Measurements from ENCODE around the gene DACH1.
"Not testable (repeated sequence)": the region's sequence is repeated elsewhere in the genome, so short reads cannot be mapped to it uniquely, and the experiment has no call there.

DACH1 gene

DNA sequence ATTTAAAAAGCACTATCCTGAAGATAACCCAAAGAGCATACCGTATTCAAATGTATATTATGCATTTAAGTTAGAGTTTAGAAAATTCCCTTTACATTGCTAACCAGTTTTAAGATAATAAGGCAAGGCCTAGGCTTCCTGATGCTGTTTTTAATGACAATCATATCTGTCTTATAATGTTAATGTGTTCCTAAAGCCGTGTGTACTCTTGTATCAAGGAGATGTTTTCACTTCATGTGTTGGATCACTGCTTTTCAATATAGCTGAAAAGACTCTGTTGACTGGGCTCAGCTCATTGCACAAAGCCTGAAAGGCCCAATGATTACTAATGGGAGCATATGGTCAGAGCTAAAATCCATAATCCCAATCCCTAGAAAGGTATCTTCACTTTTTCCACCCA is 81.6 kb downstream of the DACH1 start:
- no peak for DNase-seq (ENCODE audit: low read depth)
- H3K4me3 ChIP-seq (ENCODE audit: low read depth, low read length) = no peak overlapping the region
- TF ChIP-seq MYC (IDR thresholded peaks at IDR 0.05; ENCODE audit: low read depth, low read length) (no peak), POLR2A (IDR thresholded peaks at IDR 0.05; ENCODE audit: extremely low read depth, insufficient read length) (no peak)
- TF ChIP-seq, protein P1, sequence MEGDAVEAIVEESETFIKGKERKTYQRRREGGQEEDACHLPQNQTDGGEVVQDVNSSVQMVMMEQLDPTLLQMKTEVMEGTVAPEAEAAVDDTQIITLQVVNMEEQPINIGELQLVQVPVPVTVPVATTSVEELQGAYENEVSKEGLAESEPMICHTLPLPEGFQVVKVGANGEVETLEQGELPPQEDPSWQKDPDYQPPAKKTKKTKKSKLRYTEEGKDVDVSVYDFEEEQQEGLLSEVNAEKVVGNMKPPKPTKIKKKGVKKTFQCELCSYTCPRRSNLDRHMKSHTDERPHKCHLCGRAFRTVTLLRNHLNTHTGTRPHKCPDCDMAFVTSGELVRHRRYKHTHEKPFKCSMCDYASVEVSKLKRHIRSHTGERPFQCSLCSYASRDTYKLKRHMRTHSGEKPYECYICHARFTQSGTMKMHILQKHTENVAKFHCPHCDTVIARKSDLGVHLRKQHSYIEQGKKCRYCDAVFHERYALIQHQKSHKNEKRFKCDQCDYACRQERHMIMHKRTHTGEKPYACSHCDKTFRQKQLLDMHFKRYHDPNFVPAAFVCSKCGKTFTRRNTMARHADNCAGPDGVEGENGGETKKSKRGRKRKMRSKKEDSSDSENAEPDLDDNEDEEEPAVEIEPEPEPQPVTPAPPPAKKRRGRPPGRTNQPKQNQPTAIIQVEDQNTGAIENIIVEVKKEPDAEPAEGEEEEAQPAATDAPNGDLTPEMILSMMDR (IDR thresholded peaks at IDR 0.05; ENCODE audit: low read depth, low read length) = no peak
- TF ChIP-seq, protein P2, sequence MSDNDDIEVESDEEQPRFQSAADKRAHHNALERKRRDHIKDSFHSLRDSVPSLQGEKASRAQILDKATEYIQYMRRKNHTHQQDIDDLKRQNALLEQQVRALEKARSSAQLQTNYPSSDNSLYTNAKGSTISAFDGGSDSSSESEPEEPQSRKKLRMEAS (IDR thresholded peaks at IDR 0.05; ENCODE audit: low read depth, low read length) = no peak

DNA sequence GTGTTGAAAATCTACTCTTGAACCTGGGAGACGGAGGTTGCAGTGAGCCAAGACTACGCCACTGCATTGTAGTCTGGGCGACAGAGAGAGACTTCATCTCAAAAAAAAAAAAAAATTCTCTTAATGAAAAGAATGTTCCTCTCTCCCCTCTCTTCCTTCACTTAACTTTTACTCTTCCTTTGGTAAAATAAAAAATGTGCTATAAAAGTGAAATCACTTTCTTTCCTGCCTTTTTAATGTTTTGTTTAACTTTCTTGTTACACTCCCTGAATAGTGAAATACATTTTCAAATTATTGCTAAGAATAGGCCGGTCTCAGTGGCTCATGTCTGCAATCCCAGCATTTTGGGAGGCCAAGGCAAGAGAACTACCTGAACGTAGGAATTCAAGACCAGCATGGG is 86.5 kb downstream of the DACH1 start:
- no peak overlapping the region for H3K4me3 ChIP-seq (ENCODE audit: low read depth, low read length)
- DNase-seq (ENCODE audit: low read depth) = no peak
- no peak for TF ChIP-seq MYC (IDR thresholded peaks at IDR 0.05; ENCODE audit: low read depth, low read length)
- no peak for TF ChIP-seq POLR2A (IDR thresholded peaks at IDR 0.05; ENCODE audit: extremely low read depth, insufficient read length)
- TF ChIP-seq, protein P1 (IDR thresholded peaks at IDR 0.05; ENCODE audit: low read depth, low read length) = no peak
- TF ChIP-seq, protein P2 (IDR thresholded peaks at IDR 0.05; ENCODE audit: low read depth, low read length) = no peak

DNA sequence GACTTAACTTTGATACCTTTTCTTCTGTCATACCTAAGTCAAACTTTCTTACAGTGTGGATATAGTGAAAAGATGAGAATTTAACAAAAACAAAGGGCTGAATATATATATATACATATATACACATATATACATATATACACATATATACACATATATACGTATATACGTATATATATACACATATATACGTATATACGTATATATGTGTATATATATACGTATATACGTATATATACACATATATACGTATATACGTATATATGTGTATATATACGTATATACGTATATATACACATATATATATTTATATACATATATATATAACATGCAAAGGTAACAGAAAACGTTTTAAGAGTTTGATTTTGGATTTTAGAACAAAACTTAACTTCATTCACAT is 88.0 kb downstream of the DACH1 start:
- DNase-seq (ENCODE audit: low read depth); H3K4me3 ChIP-seq (ENCODE audit: low read depth, low read length): not testable (repeated sequence)

DNA sequence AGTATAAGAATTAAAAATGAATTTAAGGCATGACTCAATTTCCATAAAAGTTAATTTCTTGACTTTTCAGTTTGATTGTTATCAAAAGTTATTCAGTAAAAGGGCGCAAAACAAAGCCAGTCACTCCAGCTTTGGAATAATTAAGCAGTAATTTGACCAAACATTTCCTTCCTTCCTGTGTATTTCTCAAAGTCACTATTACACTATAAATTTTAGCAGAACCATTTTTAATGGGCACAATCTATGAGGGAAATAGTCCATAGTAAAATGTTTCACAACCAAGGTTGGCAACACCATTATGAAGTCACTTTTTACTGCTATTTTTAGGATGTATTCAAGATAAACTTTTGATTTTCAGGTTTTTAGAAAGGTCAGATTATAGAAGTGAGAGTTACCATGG is 91.0 kb downstream of the DACH1 start:
- TF ChIP-seq POLR2A (IDR thresholded peaks at IDR 0.05; ENCODE audit: extremely low read depth, insufficient read length) (no peak), MYC (IDR thresholded peaks at IDR 0.05; ENCODE audit: low read depth, low read length) (no peak)
- TF ChIP-seq, protein P1 (IDR thresholded peaks at IDR 0.05; ENCODE audit: low read depth, low read length) = no peak
- TF ChIP-seq, protein P2 (IDR thresholded peaks at IDR 0.05; ENCODE audit: low read depth, low read length) = no peak
- H3K4me3 ChIP-seq (ENCODE audit: low read depth, low read length) = no peak overlapping the region
- DNase-seq (ENCODE audit: low read depth) = no peak

DNA sequence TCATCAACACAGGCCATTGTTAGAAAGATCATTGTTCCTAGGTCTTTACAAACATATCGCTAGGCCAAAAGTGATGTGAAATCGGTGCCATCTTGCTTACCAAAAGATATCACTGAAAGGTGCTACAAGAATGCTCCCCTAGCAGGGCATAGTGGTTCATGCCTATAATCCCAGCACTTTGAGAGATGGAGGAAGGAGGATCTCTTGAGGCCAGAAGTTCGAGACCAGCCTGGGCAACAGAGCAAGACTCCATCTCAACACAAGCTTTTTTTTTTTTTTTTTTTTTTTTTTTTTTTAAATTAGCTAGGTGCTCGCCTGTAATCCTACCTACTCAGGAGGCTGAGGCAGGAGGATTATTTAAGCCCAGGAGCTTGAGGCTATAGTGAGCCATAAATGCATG is 92.1 kb downstream of the DACH1 start:
- no peak overlapping the region for H3K4me3 ChIP-seq (ENCODE audit: low read depth, low read length)
- DNase-seq (ENCODE audit: low read depth) = no peak
- TF ChIP-seq MYC (IDR thresholded peaks at IDR 0.05; ENCODE audit: low read depth, low read length) (no peak), POLR2A (IDR thresholded peaks at IDR 0.05; ENCODE audit: extremely low read depth, insufficient read length) (no peak)
- TF ChIP-seq, protein P1 (IDR thresholded peaks at IDR 0.05; ENCODE audit: low read depth, low read length) = no peak
- TF ChIP-seq, protein P2 (IDR thresholded peaks at IDR 0.05; ENCODE audit: low read depth, low read length) = no peak

DNA sequence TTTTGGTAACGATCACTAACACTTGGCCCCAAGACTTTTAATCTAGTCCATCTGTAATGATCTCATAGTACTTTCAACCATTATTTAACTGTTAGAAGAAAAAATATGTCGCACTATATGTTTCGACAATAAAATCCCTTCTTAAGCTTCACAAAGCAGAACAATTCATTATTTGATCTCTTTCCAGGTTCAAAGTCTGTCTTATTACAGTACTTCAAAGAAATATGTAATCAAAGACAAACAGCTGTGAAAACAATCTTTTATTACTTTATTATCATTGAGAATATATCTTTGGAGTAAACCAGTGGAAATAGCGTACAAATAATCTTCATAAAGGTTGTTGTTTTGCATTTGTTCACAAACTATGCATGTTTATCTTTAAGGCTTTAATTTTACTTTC is 93.5 kb downstream of the DACH1 start:
- DNase-seq (ENCODE audit: low read depth) = no peak
- H3K4me3 ChIP-seq (ENCODE audit: low read depth, low read length) = no peak overlapping the region
- TF ChIP-seq POLR2A (IDR thresholded peaks at IDR 0.05; ENCODE audit: extremely low read depth, insufficient read length) (no peak), MYC (IDR thresholded peaks at IDR 0.05; ENCODE audit: low read depth, low read length) (no peak)

DNA sequence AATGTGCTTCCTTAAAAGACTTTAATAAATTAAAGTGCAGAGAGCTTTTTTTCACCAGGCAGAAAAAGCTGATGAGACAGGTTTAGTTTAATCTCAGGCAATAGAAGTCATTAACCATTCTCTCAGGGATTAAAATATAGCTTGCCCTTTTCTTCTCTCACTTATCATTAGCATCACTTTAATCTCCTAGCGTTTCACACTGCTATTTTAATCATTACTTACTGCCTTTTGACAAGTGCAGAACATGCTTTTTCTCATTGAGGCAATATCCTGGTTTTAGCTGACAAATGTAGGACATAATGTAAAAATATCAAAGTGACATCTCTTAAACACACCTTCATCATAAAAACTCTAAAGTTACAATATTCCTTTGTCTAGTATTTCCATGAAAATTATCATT is 94.6 kb downstream of the DACH1 start:
- no peak for DNase-seq (ENCODE audit: low read depth)

More for the DNA sequence above, 94.6 kb downstream of the DACH1 start:
- no peak overlapping the region for H3K4me3 ChIP-seq (ENCODE audit: low read depth, low read length)
- TF ChIP-seq POLR2A (IDR thresholded peaks at IDR 0.05; ENCODE audit: extremely low read depth, insufficient read length) (no peak), MYC (IDR thresholded peaks at IDR 0.05; ENCODE audit: low read depth, low read length) (no peak)
- TF ChIP-seq, protein P2 (IDR thresholded peaks at IDR 0.05; ENCODE audit: low read depth, low read length) = no peak

Data from NB4 (cell line).